ENCODE data around the gene ARPC1B. TPM values are rescaled to one million over a fixed set of nuclear protein-coding genes. Genes with fewer than 3 reads are reported as not detected.
A peak's percentile ranks its signal among the peaks of the same experiment; 100 is the strongest.
"Not testable (repeated sequence)": the region's sequence is repeated elsewhere in the genome, so short reads cannot be mapped to it uniquely, and the experiment has no call there.

Gene ARPC1B
- total RNA-seq, 1 experiment from 2014 or later = 231 TPM

GRCh38 chr7:99419323-99420021 is 44.9 kb downstream of the ARPC1B start:
- H3K9me3 ChIP-seq (replicated peaks) = no peaks in the 10 kb centered on the region
- H3K27ac ChIP-seq = no peak overlapping the region
- H3K36me3 ChIP-seq = peaks cover 88% of the 10 kb centered on the region
- no peaks in the 10 kb centered on the region for H3K27me3 ChIP-seq (replicated peaks)
- no peaks in the 10 kb centered on the region for H3K4me1 ChIP-seq (replicated peaks)
- no peak for DNase-seq (ENCODE audit: low read depth in 1 of 2, low spot score in 2 of 2)
- no peak overlapping the region for H3K4me3 ChIP-seq

- DNase-seq (ENCODE audit: low read depth in 1 of 2, low spot score in 2 of 2) = no peak
- H3K27me3 ChIP-seq (replicated peaks) = no peaks in the 10 kb centered on the region
- peaks cover 88% of the 10 kb centered on the region for H3K36me3 ChIP-seq
- H3K4me1 ChIP-seq (replicated peaks) = no peaks in the 10 kb centered on the region
- H3K9me3 ChIP-seq (replicated peaks) = no peaks in the 10 kb centered on the region
- no peak overlapping the region for H3K4me3 ChIP-seq
- H3K27ac ChIP-seq = no peak overlapping the region
Observed at GRCh38 chr7:99420213-99420612, 45.7 kb downstream of the ARPC1B start.

GRCh38 chr7:99420986-99421385 is 46.5 kb downstream of the ARPC1B start:
- no peaks in the 10 kb centered on the region for H3K27me3 ChIP-seq (replicated peaks)
- no peaks in the 10 kb centered on the region for H3K9me3 ChIP-seq (replicated peaks)
- H3K36me3 ChIP-seq = peaks cover 87% of the 10 kb centered on the region
- H3K4me3 ChIP-seq = no peak overlapping the region
- no peak overlapping the region for H3K27ac ChIP-seq
- no peak for DNase-seq (ENCODE audit: low read depth in 1 of 2, low spot score in 2 of 2)
- H3K4me1 ChIP-seq (replicated peaks) = no peaks in the 10 kb centered on the region

GRCh38 chr7:99422186-99422585 is 47.7 kb downstream of the ARPC1B start:
- no peaks in the 10 kb centered on the region for H3K4me1 ChIP-seq (replicated peaks)
- H3K4me3 ChIP-seq = no peak overlapping the region
- H3K27ac ChIP-seq = no peak overlapping the region
- no peak for DNase-seq (ENCODE audit: low read depth in 1 of 2, low spot score in 2 of 2)
- peaks cover 75% of the 10 kb centered on the region for H3K36me3 ChIP-seq
- H3K27me3 ChIP-seq (replicated peaks) = no peaks in the 10 kb centered on the region
- H3K9me3 ChIP-seq (replicated peaks) = no peaks in the 10 kb centered on the region

GRCh38 chr7:99422625-99423024 is 48.1 kb downstream of the ARPC1B start:
- Histone ChIP-seq H3K27ac (no peak overlapping the region), H3K4me3 (no peak overlapping the region), H3K4me1 (replicated peaks) (no peaks in the 10 kb centered on the region), H3K27me3 (replicated peaks) (no peaks in the 10 kb centered on the region), H3K36me3 (peaks cover 71% of the 10 kb centered on the region), H3K9me3 (replicated peaks) (no peaks in the 10 kb centered on the region)
- no peak for DNase-seq (ENCODE audit: low read depth in 1 of 2, low spot score in 2 of 2)

- DNase-seq (ENCODE audit: low read depth in 1 of 2, low spot score in 2 of 2) = no peak
Observed at GRCh38 chr7:99424932-99425730, 50.6 kb downstream of the ARPC1B start.

GRCh38 chr7:99428972-99429566 is 54.5 kb downstream of the ARPC1B start:
- Histone ChIP-seq H3K4me1 (replicated peaks) (no peaks in the 10 kb centered on the region), H3K36me3 (peaks cover 60% of the 10 kb centered on the region), H3K9me3 (replicated peaks) (no peaks in the 10 kb centered on the region), H3K27me3 (replicated peaks) (no peaks in the 10 kb centered on the region), H3K4me3 (no peak overlapping the region), H3K27ac (no peak overlapping the region)
- DNase-seq (ENCODE audit: low read depth in 1 of 2, low spot score in 2 of 2) = no peak

More at GRCh38 chr7:99424932-99425730, 50.6 kb downstream of the ARPC1B start:
- Histone ChIP-seq H3K9me3 (replicated peaks) (no peaks in the 10 kb centered on the region), H3K4me3 (no peak overlapping the region), H3K27ac (no peak overlapping the region), H3K27me3 (replicated peaks) (no peaks in the 10 kb centered on the region), H3K36me3 (peaks cover 58% of the 10 kb centered on the region), H3K4me1 (replicated peaks) (no peaks in the 10 kb centered on the region)

GRCh38 chr7:99429756-99430155 is 55.2 kb downstream of the ARPC1B start:
- H3K36me3 ChIP-seq = peaks cover 56% of the 10 kb centered on the region
- DNase-seq (ENCODE audit: low read depth in 1 of 2, low spot score in 2 of 2) = no peak

GRCh38 chr7:99431756-99432540 is 57.4 kb downstream of the ARPC1B start:
- not testable (repeated sequence) for H3K27me3 ChIP-seq (replicated peaks); H3K4me1 ChIP-seq (replicated peaks)

More at GRCh38 chr7:99429756-99430155, 55.2 kb downstream of the ARPC1B start:
- Histone ChIP-seq H3K9me3 (replicated peaks) (no peaks in the 10 kb centered on the region), H3K27me3 (replicated peaks) (no peaks in the 10 kb centered on the region), H3K27ac (no peak overlapping the region), H3K4me3 (no peak overlapping the region), H3K4me1 (replicated peaks) (no peaks in the 10 kb centered on the region)

GRCh38 chr7:99433158-99433557 is 58.6 kb downstream of the ARPC1B start:
- H3K4me1 ChIP-seq (replicated peaks) = peaks cover 4% of the 10 kb centered on the region
- H3K9me3 ChIP-seq (replicated peaks) = no peaks in the 10 kb centered on the region
- H3K36me3 ChIP-seq = peaks cover 52% of the 10 kb centered on the region
- no peak overlapping the region for H3K4me3 ChIP-seq
- no peak overlapping the region for H3K27ac ChIP-seq
- H3K27me3 ChIP-seq (replicated peaks) = no peaks in the 10 kb centered on the region
- DNase-seq (ENCODE audit: low read depth in 1 of 2, low spot score in 2 of 2) = no peak

More at GRCh38 chr7:99431756-99432540, 57.4 kb downstream of the ARPC1B start:
- not testable (repeated sequence) for H3K27ac ChIP-seq; H3K9me3 ChIP-seq (replicated peaks); DNase-seq (ENCODE audit: low read depth in 1 of 2, low spot score in 2 of 2); H3K4me3 ChIP-seq
- peaks cover 52% of the 10 kb centered on the region for H3K36me3 ChIP-seq

- no peaks in the 10 kb centered on the region for H3K27me3 ChIP-seq (replicated peaks)
- no peak for DNase-seq (ENCODE audit: low read depth in 1 of 2, low spot score in 2 of 2)
- H3K36me3 ChIP-seq = peaks cover 42% of the 10 kb centered on the region
- H3K9me3 ChIP-seq (replicated peaks) = no peaks in the 10 kb centered on the region
- H3K4me3 ChIP-seq = peak overlapping the region; percentile 77
- H3K27ac ChIP-seq = peak overlapping the region; percentile 26; the same call in 1 of the 2 replicates
- peaks cover 13% of the 10 kb centered on the region for H3K4me1 ChIP-seq (replicated peaks)
Observed at GRCh38 chr7:99437946-99438572, 63.5 kb downstream of the ARPC1B start.

- no peaks in the 10 kb centered on the region for H3K27me3 ChIP-seq (replicated peaks)
- peak within 1 kb of the TSS; percentile 26; the same call in 1 of the 2 replicates for H3K27ac ChIP-seq
- H3K36me3 ChIP-seq = peaks cover 43% of the 10 kb centered on the region
- peaks cover 13% of the 10 kb centered on the region for H3K4me1 ChIP-seq (replicated peaks)
- H3K4me3 ChIP-seq = peak within 1 kb of the TSS; percentile 77
- H3K9me3 ChIP-seq (replicated peaks) = no peaks in the 10 kb centered on the region
- peak; percentile 86 to 97 for DNase-seq (ENCODE audit: low read depth in 1 of 2, low spot score in 2 of 2)
Observed at GRCh38 chr7:99438573-99439480, 64.3 kb downstream of the ARPC1B start, which contains the start of the genes CPSF4 and PTCD1. Gene CPSF4, plus strand, starts transcription at chr7:99438943. Its CDS starts 140 bp downstream, at chr7:99439083. Gene PTCD1, minus strand, starts transcription at chr7:99438798. Its CDS starts 3,556 bp downstream, at chr7:99435242.

Measured in SJSA1 (cell line).